ENCODE data around the gene ABHD16A. TPM values are rescaled to one million over a fixed set of nuclear protein-coding genes. Genes with fewer than 3 reads are reported as not detected.
A peak's percentile ranks its signal among the peaks of the same experiment; 100 is the strongest.

Gene ABHD16A
- total and polyA plus RNA-seq, 2 of the 13 experiments (the other 11 are each of a cell fraction or from before 2014, with no cell fraction given), result 43.5 to 45.4 TPM

DNA sequence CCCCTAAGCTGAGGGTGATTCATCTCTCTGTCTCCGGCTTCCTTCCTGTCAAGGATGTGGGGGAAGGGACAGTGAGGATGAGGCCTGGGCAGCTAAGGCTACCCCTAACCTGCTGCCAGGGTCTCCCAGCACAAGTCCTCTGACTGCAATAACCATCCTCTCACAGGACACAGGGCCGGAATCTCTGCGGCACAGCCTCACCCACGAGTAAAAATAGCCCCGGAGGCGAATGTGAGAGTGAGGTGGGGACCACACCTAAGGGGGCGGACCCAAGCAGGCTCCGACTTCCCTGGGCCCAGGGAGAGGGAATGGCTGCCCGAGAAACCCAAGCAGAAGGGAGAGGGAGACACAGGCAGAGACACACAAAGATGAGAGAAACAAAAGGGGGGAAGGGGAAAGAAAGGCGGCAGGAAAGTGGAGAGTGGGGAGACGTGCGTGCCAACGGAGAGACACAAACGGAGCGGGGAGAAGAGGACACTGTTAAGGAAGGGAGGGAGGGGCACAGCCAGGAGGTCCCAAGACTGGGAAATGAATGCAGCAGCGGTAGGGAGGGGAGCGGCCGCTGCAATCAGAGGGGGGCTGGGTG, 31.8 kb upstream of the ABHD16A start (continued):
- TF ChIP-seq PRDM15 (CRISPR knock-in tag; IDR thresholded peaks at IDR 0.05) (no peak), ZNF570 (CRISPR knock-in tag; IDR thresholded peaks at IDR 0.05; ENCODE audit: borderline replicate concordance) (no peak), ZNF441 (CRISPR knock-in tag; IDR thresholded peaks at IDR 0.05; ENCODE audit: borderline replicate concordance) (0 out of 2 replicates have a peak, but pooled peaks have one; percentile 40), SIX4 (CRISPR knock-in tag; IDR thresholded peaks at IDR 0.05) (no peak), ZNF329 (CRISPR knock-in tag; IDR thresholded peaks at IDR 0.05; ENCODE audit: low read depth) (no peak), ZNF605 (CRISPR knock-in tag; IDR thresholded peaks at IDR 0.05) (no peak), THAP9 (CRISPR knock-in tag; IDR thresholded peaks at IDR 0.05; ENCODE audit: borderline replicate concordance) (no peak; the same call in 1 of the 2 replicates), DNMT1 (CRISPR knock-in tag; IDR thresholded peaks at IDR 0.05) (peak; percentile 61; the same call in 1 of the 2 replicates), SMYD3 (CRISPR knock-in tag; IDR thresholded peaks at IDR 0.05) (no peak), ZFP36L2 (CRISPR knock-in tag; IDR thresholded peaks at IDR 0.05) (no peak), ZNF292 (CRISPR knock-in tag; IDR thresholded peaks at IDR 0.05; ENCODE audit: borderline replicate concordance, low read depth) (0 out of 2 replicates have a peak, but pooled peaks have one; percentile 23), ZNF337 (CRISPR knock-in tag; IDR thresholded peaks at IDR 0.05; ENCODE audit: borderline replicate concordance, low read depth) (no peak), POLR2A (IDR thresholded peaks at IDR 0.05; ENCODE audit: insufficient read depth in 1 of 2, low read depth in 2 of 2, low read length in 2 of 2) (no peak), TCF12 (IDR thresholded peaks at IDR 0.05) (no peak), TCF12 (CRISPR knock-in tag; IDR thresholded peaks at IDR 0.05) (no peak), ZBTB21 (CRISPR knock-in tag; IDR thresholded peaks at IDR 0.05) (no peak)
- TF ChIP-seq, protein P1, sequence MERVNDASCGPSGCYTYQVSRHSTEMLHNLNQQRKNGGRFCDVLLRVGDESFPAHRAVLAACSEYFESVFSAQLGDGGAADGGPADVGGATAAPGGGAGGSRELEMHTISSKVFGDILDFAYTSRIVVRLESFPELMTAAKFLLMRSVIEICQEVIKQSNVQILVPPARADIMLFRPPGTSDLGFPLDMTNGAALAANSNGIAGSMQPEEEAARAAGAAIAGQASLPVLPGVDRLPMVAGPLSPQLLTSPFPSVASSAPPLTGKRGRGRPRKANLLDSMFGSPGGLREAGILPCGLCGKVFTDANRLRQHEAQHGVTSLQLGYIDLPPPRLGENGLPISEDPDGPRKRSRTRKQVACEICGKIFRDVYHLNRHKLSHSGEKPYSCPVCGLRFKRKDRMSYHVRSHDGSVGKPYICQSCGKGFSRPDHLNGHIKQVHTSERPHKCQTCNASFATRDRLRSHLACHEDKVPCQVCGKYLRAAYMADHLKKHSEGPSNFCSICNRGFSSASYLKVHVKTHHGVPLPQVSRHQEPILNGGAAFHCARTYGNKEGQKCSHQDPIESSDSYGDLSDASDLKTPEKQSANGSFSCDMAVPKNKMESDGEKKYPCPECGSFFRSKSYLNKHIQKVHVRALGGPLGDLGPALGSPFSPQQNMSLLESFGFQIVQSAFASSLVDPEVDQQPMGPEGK (CRISPR knock-in tag; IDR thresholded peaks at IDR 0.05), result peak; percentile 51; the same call in 1 of the 2 replicates
- TF ChIP-seq, protein P2, sequence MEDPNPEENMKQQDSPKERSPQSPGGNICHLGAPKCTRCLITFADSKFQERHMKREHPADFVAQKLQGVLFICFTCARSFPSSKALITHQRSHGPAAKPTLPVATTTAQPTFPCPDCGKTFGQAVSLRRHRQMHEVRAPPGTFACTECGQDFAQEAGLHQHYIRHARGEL (CRISPR knock-in tag; IDR thresholded peaks at IDR 0.05), result no peak
